Body of pancreas (tissue), 4 donors: ENCODE data around the gene PPP3CB. TPM values are rescaled to one million over a fixed set of nuclear protein-coding genes. Genes with fewer than 3 reads are reported as not detected.
"Not testable (repeated sequence)": the region's sequence is repeated elsewhere in the genome, so short reads cannot be mapped to it uniquely, and the experiment has no call there.

Experiments
- ATAC-seq: fragments of 150-250 bp; one replicate; pipeline ENCODE4 v1.9.1; 2016
- DNase-seq, 4 donors: peaks; one replicate each; pipeline ENCODE4 v3.0.0-alpha.2; 2019
- H3K27ac ChIP-seq, 4 donors: fragments of 200-600 bp; sonication (generic); 1 replicate in 3 of 4; 2 replicates in 1 of 4; pipeline versions ENCODE4 v1.5.1 to v1.6.1; 2016 to 2019; ENCODE audit warnings: mild to moderate bottlenecking in 1 of 4, mixed read lengths in 1 of 4, moderate library complexity in 1 of 4
- H3K27me3 ChIP-seq, 2 donors: fragments of 200-600 bp; sonication (generic); one replicate each; pipeline ENCODE4 v1.6.0; 2016; ENCODE audit warnings: mild to moderate bottlenecking in 1 of 2
- H3K36me3 ChIP-seq, 2 donors: fragments of 200-600 bp; sonication (generic); replicated peaks in 1 of 2; 2 replicates each; pipeline ENCODE4 v1.5.1; 2016; ENCODE audit warnings: low read depth in 2 of 2; ENCODE audit not compliant: insufficient read depth in 1 of 2
- H3K4me1 ChIP-seq: fragments of 200-600 bp; sonication (generic); one replicate; pipeline ENCODE4 v1.6.0; 2016
- H3K4me3 ChIP-seq, 2 donors: fragments of 200-600 bp; sonication (generic); 1 replicate in 1 of 2; 2 replicates in 1 of 2; pipeline ENCODE4 v1.5.1; 2016 to 2019
- H3K9me3 ChIP-seq, 3 donors: fragments of 200-600 bp; sonication (generic); 1 replicate in 2 of 3; 2 replicates in 1 of 3; pipeline ENCODE4 v1.5.1; 2016
- POLR2A ChIP-seq, 3 donors: fragments of 450-650 bp; IDR thresholded peaks; one replicate each; pipeline ENCODE4 v1.6.1; 2016; ENCODE audit warnings: antibody characterized with exemption in 3 of 3, mild to moderate bottlenecking in 2 of 3
- WGBS, 2 donors: methylation state at CpG; one replicate each; pipeline ENCODE4 v1.1.5; 2017; 5-methylcytosine and 5-hydroxymethylcytosine counted together
- intact Hi-C: fragments of 100-400 bp; cut with DNase I; formaldehyde crosslinking; loops from one replicate; pipeline ENCODE4 v1.15.1; 2023
- total RNA-seq, 2 donors: library from RNA; depleted of rRNA; stranded (reverse); fragments of >200 nt; gene quantifications; one replicate each; pipeline ENCODE4 v1.1.0, GENCODE V29; 2016
- TF ChIP-seq, protein P1 (sequence below), 7 experiments: fragments of 450-650 bp in 4 of 7; fragments of 200-600 bp in 3 of 7; sonication (generic) in 3 of 7; IDR thresholded peaks; one replicate each; pipeline ENCODE4 v1.5.1; 2016 to 2019; ENCODE audit warnings: antibody characterized with exemption in 7 of 7

Gene PPP3CB
- total RNA-seq, 2 donors from 2014 or later: 20.4 to 27.5 TPM

DNA sequence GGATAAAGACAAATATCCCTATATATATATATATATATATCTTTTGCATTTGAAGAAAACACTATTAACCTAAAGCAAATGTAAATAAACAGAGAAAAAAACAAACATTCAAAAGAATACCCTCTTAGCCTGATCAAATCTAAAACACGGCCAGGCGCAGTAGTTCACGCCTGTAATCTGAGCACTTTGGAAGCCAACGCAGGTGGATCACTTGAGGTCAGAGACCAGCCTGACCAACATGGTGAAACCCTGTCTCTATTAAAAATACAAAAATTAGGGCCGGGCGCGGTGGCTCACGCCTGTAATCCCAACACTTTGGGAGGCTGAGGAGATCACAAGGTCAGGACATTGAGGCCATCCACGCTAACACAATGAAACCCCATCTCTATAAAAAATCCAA, 91.1 kb downstream of the PPP3CB start:
- no peaks in the 10 kb centered on the region for H3K36me3 ChIP-seq
- peaks cover 19% of the 10 kb centered on the region for H3K4me1 ChIP-seq
- WGBS, 2 donors: 88 to 90% methylated on average over 9 of the region's 9 CpGs
- DNase-seq: no peak
- ATAC-seq: no peak
- TF ChIP-seq, protein P1, sequence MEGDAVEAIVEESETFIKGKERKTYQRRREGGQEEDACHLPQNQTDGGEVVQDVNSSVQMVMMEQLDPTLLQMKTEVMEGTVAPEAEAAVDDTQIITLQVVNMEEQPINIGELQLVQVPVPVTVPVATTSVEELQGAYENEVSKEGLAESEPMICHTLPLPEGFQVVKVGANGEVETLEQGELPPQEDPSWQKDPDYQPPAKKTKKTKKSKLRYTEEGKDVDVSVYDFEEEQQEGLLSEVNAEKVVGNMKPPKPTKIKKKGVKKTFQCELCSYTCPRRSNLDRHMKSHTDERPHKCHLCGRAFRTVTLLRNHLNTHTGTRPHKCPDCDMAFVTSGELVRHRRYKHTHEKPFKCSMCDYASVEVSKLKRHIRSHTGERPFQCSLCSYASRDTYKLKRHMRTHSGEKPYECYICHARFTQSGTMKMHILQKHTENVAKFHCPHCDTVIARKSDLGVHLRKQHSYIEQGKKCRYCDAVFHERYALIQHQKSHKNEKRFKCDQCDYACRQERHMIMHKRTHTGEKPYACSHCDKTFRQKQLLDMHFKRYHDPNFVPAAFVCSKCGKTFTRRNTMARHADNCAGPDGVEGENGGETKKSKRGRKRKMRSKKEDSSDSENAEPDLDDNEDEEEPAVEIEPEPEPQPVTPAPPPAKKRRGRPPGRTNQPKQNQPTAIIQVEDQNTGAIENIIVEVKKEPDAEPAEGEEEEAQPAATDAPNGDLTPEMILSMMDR (IDR thresholded peaks at IDR 0.05): no peak
- TF ChIP-seq POLR2A (IDR thresholded peaks at IDR 0.05): no peak
- no peaks in the 10 kb centered on the region for H3K27me3 ChIP-seq
- no peak overlapping the region for H3K27ac ChIP-seq
- intact Hi-C loops: no loop called here
- H3K9me3 ChIP-seq: no peaks in the 10 kb centered on the region
- no peak overlapping the region for H3K4me3 ChIP-seq

DNA sequence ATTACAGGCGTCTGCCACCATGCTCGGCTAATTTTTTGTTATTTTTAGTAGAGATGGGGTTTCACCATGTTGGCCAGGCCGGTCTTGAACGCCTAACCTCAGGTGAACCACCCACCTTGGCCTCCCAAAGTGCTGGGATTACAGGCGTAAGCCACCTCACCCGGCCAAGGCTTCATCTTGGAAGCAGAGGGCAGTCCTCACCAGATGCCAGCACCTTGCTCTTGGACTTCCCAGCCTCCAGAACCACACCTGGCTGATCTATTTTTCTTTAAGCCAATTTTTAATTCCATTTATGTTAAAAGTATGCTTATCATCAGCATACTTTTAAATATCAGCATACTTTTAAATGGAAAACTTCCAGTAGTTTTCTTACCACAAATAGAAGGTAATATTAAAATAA, 94.2 kb downstream of the PPP3CB start:
- no peak for ATAC-seq
- DNase-seq: no peak
- WGBS, 2 donors: 96 to 98% methylated on average over 6 of the region's 6 CpGs
- no peaks in the 10 kb centered on the region for H3K4me1 ChIP-seq
- intact Hi-C loops: no loop called here
- no peak overlapping the region for H3K4me3 ChIP-seq
- no peaks in the 10 kb centered on the region for H3K27me3 ChIP-seq
- no peaks in the 10 kb centered on the region for H3K9me3 ChIP-seq
- TF ChIP-seq POLR2A (IDR thresholded peaks at IDR 0.05): no peak
- TF ChIP-seq, protein P1 (IDR thresholded peaks at IDR 0.05): no peak
- no peak overlapping the region for H3K27ac ChIP-seq
- H3K36me3 ChIP-seq: peaks cover 0 to 2% of the 10 kb centered on the region in 2 donors

DNA sequence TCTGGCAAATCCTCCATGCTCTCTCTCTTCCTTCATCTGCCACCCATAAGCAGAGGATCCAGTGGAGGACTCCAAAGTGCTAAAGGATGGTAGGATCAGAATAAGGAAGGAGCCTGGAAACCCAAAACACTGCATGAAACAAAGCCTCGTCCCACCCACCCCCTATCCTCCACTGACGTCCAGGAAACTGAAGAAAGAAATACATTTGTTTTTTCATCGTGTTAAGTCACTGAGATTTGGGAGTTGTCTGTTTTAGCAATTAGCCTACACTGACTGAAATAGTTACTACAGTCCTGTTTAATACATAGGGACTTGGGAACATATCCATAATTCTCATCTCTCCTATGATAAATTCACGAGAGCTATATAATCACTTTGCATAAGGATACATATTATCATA, 96.8 kb downstream of the PPP3CB start:
- H3K9me3 ChIP-seq: no peaks in the 10 kb centered on the region
- no peak overlapping the region for H3K4me3 ChIP-seq
- peaks cover 3 to 14% of the 10 kb centered on the region in 2 donors for H3K36me3 ChIP-seq
- H3K27me3 ChIP-seq: no peaks in the 10 kb centered on the region
- TF ChIP-seq, protein P1 (IDR thresholded peaks at IDR 0.05): no peak
- no peak for TF ChIP-seq POLR2A (IDR thresholded peaks at IDR 0.05)
- no peaks in the 10 kb centered on the region for H3K4me1 ChIP-seq
- DNase-seq (no peak), ATAC-seq (no peak)
- 81 to 82% methylated on average over 4 of the region's 4 CpGs for WGBS, 2 donors
- H3K27ac ChIP-seq: no peak overlapping the region
- intact Hi-C loops: no loop called here

DNA sequence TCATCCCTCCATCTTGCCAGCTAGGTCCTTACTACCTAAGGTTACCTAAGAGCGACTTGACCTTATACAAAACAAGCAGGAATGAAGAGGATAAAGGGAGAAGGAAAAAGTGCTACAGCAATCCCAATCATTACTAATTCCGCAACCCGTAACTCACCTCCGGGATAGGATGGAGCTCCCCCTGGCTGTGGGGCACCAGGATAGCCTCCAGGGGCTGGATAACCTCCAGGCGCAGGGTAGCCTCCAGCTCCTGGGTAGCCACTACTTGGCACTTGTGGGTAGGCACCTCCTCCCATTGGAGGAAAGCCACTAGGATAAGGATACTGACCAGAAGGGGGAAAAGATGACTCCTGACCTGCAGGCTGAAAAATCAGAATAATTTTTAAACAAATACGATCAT, 97.8 kb downstream of the PPP3CB start:
- no peaks in the 10 kb centered on the region for H3K9me3 ChIP-seq
- H3K36me3 ChIP-seq: peaks cover 3 to 14% of the 10 kb centered on the region in 2 donors
- H3K4me1 ChIP-seq: no peaks in the 10 kb centered on the region
- H3K27ac ChIP-seq: no peak overlapping the region
- no peak overlapping the region for H3K4me3 ChIP-seq
- TF ChIP-seq, protein P1 (IDR thresholded peaks at IDR 0.05): no peak
- TF ChIP-seq POLR2A (IDR thresholded peaks at IDR 0.05): no peak
- DNase-seq (no peak), ATAC-seq (no peak)
- H3K27me3 ChIP-seq: no peaks in the 10 kb centered on the region
- intact Hi-C loops: no loop called here
- 94% methylated on average over 6 of the region's 6 CpGs for WGBS, 2 donors

DNA sequence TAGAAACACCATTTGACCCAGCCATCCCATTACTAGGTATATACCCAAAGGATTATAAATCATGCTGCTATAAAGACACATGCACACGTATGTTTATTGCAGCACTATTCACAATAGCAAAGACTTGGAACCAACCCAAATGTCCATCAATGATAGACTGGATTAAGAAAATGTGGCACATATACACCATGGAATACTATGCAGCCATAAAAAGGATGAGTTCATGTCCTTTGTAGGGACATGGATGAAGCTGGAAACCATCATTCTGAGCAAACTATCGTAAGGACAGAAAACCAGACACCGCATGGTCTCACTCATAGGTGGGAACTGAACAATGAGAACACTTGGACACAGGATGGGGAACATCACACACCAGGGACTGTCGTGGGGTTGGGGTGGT, 101.5 kb downstream of the PPP3CB start:
- H3K27ac ChIP-seq, H3K9me3 ChIP-seq, ATAC-seq, H3K4me1 ChIP-seq, H3K4me3 ChIP-seq, intact Hi-C loops, DNase-seq, H3K27me3 ChIP-seq: not testable (repeated sequence)
- H3K36me3 ChIP-seq: peaks cover 3 to 17% of the 10 kb centered on the region in 2 donors
- WGBS, 2 donors: 98 to 100% methylated on average over 3 of the region's 4 CpGs
